Posterior cingulate gyrus (tissue), 11 donors: ENCODE results near the gene ARHGAP42.
A peak's percentile ranks its signal among the peaks of the same experiment; 100 is the strongest.

Experiments used
- DNase-seq, 10 donors: peaks; one replicate each; pipeline versions ENCODE4 v3.0.0 to v3.0.0-alpha.2; 2020 to 2021; ENCODE audit warnings: mixed read lengths in 3 of 10
- intact Hi-C: fragments of 100-400 bp; cut with DNase I; formaldehyde crosslinking; loops from one replicate; pipeline ENCODE4 v1.15.1; 2023

The ARHGAP42 gene

DNA sequence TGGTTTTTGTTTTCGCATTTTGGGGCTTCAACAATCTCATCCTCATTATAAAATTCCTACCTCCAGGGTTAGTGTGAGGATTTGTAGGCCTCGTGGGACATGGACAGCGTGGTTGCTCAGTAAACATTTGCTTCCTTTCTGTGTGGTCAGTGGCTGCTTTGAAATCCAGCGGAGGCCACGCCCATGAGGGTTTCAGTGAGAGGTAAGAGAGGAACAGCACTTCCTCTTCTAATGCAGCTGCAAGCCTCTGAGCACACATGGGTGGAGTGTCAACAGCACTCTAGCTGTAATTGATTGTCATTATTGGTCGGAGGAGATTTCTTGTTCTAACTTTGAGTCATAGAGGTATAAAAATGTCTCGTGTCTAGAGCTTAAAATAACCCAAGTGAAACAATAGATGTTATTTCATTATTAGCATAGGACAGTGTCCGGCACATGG is 6.0 kb upstream of the ARHGAP42 start:
- intact Hi-C loops, result loop anchor here (5.0 kb wide), 1 partner anchor 251 kb away; no protein-coding TSS in a partner anchor
- DNase-seq, result peak in 3 of 10 donors; percentile 12 to 83 (median 73)

DNA sequence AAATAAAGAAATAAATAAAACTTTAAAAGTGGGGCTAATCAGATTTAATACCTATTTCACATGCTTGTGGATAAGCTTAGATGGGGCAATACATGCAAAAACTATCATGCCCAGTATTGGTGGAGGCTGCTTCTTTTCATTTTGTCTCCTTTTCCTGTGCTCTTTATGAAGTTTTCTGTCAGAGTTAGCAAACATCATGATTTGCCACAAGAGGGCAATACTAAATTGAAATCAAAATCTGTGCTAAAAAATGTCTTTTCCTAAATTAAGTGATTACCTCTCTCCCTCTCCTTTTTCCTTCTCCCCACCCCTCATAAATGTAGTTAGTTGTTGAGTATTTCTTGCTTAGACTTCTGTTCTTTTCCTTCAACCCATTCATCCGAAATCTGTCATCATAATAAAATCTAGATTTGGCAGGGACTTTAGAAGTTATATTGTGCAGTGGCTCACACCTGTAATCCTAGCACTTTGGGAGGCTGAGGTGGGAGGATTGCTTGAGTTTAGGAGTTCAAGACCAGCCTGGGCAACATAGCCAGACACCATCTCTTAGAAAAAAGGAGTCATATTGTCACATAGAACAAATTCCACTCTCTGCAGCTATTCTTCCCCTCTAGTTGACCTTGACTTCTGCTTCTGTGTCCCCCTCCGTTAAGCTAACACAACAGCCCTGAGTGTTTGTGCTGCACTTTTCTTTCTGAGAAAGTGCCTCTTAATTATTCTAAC is 4.7 kb upstream of the ARHGAP42 start:
- intact Hi-C loops, result loop anchor here (2.0 to 5.0 kb wide), 2 partner anchors 106 to 250 kb away; no protein-coding TSS in a partner anchor
- no peak for DNase-seq

DNA sequence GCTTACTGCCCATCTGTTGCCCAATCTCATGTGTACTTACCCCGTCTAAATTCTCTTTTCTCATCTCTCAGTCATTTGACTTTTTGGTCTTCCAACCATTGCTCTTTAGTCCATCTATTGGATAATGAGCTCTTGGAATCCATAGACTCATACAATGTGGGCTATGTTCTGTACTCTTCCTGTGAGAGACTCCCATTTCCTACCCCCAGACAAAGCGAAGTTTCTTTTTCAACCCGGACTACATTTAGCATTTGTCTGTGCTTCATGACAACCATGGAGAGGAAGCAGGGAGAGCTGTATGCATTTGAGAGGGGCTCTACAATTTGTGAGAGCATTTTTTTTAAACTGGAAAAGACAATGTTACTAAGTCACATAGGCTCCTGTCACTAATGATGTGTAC is 4.0 kb upstream of the ARHGAP42 start:
- intact Hi-C loops, result loop anchor here (2.0 to 5.0 kb wide), 2 partner anchors 106 to 249 kb away; no protein-coding TSS in a partner anchor
- DNase-seq, result no peak

DNA sequence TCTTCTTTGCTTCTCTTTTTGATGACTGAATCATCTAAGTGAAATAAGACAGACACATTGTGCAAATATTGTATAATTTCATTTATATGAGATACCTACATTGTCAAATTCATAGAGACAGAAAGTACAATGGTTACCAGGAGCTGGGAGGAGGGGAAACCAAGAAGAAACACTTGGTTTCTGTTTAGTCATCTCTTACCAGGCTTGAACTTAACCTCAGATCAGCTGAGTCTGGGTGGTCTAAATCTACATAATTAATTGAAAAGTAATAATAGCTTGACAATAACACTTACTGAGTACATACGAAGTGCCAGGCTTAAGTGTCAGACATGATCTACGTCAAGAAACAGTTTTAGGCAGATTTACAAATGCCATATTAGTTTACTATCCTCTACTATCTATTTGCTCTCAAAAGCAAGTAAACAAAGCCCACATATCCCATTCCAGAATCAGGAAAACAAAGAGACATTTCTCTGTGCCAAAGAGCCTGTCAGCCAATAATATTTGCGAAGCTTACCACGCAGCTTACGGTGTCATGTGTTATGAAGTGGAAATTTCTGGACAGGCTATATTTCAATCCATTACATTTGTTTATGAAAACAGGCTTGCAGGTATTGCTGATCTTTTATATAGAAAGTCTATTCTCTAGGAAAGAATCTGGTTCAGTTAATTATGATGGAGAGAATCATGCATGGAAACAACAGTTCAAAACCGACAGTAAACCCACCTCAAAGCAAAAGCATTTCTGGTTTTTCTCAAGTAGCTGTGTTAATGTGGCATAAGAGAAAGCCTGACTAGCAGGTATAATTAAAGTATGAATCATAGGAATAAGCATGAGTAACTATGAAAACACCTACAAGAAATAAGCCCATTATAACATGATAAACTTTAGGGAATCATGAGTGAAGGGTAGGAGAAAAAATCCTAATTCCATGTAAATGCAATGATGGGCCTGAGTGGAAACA is 2.7 kb upstream of the ARHGAP42 start:
- intact Hi-C loops, result loop anchor here (5.0 kb wide), 2 partner anchors 168 to 248 kb away; no protein-coding TSS in a partner anchor
- DNase-seq, result no peak

DNA sequence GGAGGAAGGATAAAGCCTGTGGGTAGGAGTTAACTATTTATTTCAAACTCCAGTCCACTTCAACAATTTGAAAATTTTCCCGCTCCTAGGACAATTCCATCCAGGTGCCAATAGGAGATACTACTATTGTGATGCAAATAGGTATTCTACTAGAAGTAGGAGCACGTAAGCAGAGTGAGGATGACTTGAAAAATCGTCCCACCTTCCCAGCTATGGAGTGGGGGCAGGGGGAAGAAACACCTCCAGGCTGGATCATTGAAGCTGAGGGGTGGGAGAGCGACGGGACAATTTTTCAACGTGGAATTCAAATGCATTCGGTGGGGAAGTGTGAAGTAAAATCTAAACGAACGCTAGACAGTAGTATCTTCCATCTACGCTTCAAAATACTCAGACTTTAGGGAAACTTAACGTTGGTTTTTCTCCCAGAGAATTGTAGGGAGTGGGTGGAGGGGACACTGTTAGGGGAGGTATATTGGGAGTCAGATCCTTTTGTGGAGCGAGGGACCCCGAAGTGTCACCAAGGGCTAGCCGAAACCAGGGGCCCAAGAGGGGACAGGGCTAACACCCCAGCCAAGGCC is 523 bp upstream of the ARHGAP42 start:
- intact Hi-C loops, result loop anchor here (5.0 kb wide), 1 partner anchor 166 kb away; no protein-coding TSS in a partner anchor
- no peak for DNase-seq

DNA sequence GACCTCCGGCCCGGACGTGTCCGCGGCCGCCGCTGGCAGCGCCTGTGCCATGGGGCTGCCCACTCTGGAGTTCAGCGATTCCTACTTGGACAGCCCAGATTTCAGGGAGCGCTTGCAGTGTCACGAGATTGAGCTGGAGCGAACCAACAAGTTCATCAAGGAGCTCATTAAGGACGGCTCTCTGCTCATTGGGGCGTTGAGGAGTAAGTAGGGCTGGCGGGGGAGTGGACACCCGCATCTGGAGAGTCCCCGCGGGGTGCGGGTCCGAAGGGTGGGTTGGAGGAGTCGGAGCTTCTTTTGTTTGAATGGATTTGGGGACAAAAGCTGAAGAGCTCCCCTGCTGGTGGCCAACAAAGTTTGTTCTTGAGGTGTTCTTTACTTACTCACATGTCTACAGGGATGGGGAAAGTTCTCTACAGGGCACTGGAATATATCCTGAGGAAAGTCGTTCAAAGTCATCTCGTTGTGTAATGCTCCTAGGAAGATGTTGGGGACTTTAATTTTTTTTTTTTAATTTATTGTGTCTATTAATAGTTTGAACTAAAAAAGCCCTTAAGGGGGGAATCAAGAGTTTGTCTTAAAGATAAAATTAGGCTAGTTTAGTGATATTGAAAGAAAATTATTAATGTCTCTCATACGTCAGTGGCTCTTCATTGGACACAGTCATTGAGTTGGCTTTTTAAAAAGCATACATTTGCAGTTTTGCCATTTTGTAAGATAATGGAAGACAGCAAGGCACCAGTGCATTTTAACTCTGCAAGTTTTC is 725 bp downstream of the ARHGAP42 start:
- intact Hi-C loops, result loop anchor here (5.0 kb wide), 1 partner anchor 164 kb away; no protein-coding TSS in a partner anchor
- peak in 7 of 10 donors; percentile 9 to 83 (median 24) for DNase-seq

DNA sequence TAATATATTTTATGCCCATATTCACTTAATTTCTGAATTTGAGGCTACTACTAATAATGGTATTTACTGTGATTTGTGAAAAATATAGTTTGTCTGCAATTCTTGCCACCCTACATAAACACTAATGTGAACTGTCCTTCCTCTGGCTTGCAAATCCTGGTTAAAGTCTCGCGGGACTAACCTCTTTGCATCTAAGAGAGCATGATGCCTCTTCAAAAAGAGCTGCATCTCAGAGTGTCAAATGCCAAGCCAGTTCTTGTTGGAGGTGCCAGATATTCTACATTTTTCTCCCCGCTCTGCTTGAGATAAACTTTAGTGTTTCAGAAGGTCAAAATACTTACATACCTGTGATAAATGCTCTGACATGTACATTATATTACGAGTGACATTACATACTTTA is 2.1 kb downstream of the ARHGAP42 start:
- DNase-seq, result no peak
- intact Hi-C loops, result loop anchor here (5.0 kb wide), 1 partner anchor 163 kb away; no protein-coding TSS in a partner anchor

DNA sequence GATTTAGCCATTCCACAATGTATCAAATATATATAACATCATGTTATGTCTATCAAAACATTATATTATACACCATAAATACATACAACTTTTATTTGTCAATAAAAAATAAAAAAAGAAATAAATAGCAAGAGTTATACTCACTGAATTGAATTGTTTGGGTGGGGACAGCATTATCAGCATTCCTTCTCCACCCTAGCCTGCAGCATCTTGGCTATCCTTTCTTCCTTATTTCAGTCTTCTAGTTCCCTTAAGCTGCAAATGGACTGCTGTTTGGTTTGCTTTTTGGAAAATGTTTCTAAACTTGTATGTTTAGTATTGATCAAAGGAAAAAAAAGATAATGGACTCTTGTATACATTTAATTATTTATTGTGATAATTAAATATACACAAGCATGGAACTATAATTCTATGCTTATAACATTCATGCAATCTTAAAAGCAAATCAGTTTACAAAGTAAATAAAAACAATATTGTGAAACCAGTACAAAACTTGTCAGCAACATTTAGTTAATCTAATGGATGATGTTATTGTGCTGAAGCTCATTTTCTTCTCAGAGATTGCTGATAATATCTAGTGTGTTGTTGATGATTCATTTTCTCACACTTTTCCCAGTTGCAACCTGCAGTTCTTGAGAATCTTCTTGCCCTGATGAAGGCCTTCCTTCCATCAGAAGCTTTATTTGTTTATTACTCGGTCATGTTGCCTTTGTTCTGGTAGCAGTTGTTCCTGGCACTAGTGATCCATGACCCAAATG is 5.0 kb downstream of the ARHGAP42 start:
- no peak for DNase-seq
- intact Hi-C loops, result no loop called here

DNA sequence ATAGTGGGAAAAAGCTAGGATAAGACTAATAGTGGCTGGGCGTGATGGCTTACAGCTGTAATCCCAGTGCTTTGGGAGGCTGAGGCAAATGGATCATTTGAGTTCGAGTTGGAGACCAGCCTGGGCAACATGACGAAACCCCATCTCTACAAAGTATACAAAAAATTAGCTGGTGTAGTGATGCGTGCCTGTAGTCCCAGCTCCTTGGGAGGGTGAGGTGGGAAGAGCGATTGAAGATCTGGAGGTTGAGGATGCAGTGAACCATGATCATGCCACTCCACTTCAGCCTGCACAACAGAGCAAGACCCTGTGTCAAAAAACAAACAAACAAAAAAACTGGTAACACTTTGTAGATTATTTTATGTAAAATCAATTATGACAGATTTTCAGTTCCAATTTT is 8.8 kb downstream of the ARHGAP42 start:
- intact Hi-C loops, result no loop called here
- DNase-seq, result peak in 1 of 10 donors; percentile 25

DNA sequence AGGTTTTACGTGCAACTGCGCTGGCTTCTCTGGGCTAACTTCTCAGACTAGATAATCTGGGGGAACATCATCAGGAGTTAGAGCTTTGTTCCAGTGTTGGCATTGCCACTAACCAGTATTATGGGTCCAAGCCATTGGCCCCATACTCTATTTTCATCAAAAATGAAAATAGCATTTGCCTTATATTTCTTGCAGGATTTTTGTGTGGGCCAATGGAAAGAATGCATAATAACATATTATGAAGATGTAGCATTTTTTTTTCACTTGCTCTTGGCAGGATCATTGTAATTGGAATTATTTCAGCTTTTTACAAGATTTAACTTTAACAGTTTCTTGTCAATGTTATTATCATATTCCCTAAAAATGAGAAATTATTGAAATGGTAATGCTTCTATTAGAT is 16.1 kb downstream of the ARHGAP42 start:
- intact Hi-C loops, result no loop called here

DNA sequence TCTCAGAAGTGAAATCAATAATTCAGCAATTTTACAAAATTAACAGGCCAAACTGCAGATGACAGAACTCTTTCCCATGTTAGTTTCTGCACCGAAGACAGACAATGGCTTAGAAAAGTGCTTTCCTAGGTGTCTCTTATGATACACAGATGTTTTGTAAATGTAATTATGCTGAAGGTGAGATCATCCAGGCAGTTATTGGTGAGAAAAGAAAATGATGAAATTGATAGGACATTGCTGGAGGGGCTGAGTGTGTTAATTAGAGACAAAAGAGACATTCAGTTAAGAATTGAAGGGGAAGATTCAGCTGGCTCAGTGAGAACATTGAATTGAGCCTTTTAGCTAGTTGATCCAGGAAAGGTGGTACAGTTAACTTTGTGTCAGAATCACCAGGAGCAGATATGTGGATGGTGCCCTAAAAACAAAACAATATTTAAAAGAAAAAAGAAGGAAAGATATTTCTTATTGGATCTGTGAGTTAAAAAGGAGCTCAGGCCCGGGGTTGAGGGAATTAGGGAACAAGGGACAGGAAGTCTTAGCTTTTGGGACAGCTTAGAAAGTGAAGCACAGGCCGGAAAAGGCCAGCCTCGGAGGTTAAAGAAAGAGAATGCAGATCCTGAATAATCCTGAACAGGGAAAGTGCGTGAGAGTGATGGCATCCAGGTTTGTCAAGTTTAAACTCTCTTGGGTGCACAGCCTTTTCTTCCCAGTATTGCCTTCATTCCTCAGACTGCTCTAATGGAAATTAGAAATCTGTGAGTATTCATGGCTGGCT is 16.9 kb downstream of the ARHGAP42 start:
- intact Hi-C loops, result no loop called here
- DNase-seq, result no peak

More for the DNA sequence above, 16.1 kb downstream of the ARHGAP42 start:
- no peak for DNase-seq

DNA sequence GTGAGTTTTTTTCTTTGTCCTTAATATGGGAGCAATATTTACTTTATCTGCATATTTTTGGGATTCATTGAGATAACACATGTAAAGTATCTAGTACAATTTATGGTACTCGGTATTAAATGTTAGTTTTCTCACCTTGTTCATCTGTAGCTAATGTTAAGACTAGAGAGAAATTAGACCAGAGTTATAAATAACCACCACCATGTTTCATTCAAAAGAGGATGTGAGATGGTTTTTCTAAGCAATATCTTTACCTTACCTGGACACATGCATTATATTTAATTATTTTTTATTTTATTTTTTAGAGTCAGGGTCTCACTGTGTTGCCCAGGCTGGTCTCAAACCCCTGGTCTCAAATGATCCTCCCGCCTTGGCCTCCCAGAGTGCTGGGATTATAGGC is 18.4 kb downstream of the ARHGAP42 start:
- intact Hi-C loops, result no loop called here

DNA sequence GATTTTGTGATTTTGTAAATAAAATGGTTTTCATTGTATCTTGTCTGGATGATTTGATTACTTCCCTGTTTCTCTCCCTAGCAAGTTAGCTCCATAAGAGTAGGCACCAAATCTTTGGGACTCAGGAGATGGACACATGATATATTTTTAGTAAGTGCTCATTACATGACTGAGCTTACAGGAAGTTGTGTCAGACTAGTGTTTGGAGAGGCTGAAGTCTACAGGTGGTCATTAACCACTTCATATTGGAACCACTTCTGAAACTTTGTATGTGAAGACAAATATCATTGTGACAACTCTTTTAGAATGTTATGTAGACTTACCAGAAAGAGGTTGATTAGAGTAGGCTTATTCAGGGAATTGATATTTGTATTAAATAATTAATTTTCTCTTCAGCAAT is 19.1 kb downstream of the ARHGAP42 start:
- intact Hi-C loops, result no loop called here
- DNase-seq, result no peak

More for the DNA sequence above, 18.4 kb downstream of the ARHGAP42 start:
- no peak for DNase-seq

DNA sequence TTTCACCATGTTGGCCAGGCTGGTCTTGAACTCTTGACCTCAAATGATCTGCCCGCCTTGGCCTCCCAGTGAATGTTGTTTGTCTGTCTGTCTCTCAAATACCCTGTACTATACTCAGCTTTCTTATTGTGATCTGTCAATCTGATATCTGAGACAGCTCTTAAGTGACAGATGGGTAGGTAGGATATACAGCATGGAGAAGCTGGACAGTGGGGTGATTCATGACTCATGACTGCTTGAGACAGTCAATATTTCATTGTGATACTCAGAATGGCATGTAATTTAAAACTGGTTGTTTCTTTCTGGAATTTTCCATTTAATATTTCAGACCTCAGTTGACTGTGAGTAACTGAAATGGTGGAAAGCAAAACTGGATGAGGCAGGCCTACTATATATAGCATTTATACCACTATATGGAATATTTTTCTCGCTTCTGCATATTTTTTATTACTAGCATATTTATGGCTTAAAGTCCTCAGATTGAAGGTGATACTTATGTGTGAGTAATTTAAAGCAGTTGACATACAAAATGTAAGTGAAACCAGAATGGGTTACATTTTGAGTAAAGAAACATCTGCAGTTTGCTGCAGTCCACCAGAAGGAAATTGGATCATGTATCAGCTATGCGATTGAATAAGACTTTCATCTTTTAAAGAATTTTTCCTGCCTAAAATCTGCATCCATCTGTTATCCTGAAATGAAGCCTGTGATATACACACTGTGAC is 22.3 kb downstream of the ARHGAP42 start:
- intact Hi-C loops, result no loop called here
- DNase-seq, result no peak

DNA sequence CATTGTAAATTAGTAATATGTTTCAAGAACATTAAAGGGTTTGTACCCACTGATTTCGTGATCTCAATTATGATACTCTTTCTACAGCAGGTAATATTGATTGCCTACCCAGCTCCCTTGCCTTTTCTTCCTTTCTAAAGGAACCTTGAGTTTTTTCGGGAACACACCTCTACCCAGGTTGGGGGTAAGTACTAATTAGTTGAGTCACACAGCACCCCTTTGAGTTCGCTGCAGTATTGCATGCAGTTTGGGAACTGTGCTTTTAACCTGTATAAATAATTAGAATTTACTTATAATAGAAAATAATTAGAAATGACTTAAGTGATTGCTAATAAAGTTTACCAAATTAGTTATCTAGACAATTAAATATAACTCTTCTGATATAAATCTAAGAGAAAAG is 24.9 kb downstream of the ARHGAP42 start:
- intact Hi-C loops, result no loop called here
- no peak for DNase-seq

DNA sequence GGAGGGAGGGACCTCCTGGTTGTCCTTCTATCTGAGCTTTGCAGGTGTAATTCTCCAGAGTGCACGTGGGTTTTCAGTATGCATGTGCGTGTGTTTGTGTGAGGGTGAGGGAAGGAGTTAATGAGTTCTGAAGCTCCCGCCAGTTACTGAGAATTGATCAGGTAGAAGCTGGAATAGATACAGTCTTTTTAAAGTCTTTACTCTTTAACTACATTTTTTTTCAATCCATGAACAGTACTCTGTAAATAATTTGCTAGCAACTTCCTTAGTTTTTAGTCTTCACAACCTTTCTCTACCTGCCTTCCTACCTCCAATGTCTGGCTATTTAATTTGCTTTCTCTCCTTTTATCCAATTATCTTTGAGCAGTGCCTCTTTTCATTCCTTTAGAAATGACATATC is 25.5 kb downstream of the ARHGAP42 start:
- DNase-seq, result no peak
- intact Hi-C loops, result no loop called here

DNA sequence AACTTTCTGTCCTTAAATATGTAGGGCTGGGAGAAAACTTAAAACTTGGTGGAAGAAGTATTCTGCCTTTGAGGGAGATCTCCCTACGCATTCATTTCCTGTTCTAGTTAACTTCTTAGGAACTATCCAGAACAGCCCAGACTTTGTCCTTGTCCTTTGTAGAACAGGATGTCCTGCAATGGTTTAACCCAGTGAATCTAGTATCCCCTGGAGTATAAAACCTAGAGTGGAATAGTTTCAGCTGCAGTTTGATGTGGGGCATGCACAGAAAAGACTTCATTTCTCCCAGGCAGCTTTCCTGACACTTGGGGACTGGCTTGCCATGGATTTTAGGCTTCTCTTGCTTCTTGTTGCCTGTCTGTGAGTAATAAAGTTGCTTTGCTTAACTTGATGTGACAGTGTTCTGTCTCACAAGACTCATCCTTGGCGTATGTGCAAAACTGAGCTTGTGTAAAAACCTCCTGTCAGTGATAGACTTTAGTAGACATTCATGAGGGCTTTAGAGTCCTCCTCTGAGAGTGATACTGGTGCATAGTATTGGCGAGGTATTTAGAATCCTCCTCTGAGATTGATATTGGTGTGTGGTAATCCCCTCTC is 28.2 kb downstream of the ARHGAP42 start:
- intact Hi-C loops, result no loop called here
- no peak for DNase-seq
